ENCODE measurements around the gene MRPS18A.

MRPS18A gene

DNA sequence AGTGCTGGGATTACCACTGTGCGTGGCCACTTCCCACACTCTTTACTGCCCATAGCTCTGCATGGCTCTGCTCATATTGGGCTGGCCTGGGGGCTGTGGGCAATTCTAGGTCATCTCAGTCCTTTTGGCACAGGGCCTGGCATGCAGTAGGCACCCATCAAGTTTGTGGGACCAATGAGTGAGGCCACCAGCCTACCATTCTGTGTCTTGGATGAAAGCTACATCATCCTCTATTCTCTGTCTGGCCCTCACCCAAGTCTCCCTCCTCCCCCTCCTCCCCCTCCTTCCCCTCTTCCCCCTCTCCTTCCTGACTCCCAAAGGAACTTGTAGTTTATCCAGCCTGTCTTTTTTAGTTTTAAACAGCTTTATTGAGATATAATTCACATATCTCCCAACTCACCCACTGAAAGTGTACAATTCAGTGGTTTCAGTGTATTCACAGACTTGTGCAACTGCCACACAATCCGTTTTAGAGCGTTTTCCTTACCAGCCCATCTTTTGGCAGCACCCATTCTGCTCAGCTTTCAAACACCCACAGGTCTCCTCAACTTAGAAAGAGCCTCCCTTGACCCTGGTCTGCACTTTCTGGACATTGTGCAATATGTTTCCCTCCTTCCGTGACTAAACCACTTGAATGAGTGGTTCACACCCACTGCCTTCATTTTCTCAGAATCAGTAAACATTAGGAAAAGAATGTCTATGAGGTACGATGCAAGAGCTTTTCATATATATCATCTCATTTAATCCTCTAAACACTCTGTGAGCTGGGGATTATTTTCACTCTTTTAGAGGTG lies 21.5 kb upstream of the MRPS18A start:
- Histone ChIP-seq H3K4me3 (ENCODE audit: low read length, poor library complexity, severe bottlenecking) (no peak overlapping the region), H3K27me3 (ENCODE audit: insufficient read depth, low read length, poor library complexity, severe bottlenecking) (no peaks in the 10 kb centered on the region), H3F3A (ENCODE audit: low read depth) (no peaks in the 10 kb centered on the region), H3K79me2 (ENCODE audit: insufficient read depth, low read length) (no peaks in the 10 kb centered on the region), H4K20me1 (ENCODE audit: insufficient read depth, low read length, poor library complexity, severe bottlenecking) (no peaks in the 10 kb centered on the region), H3K9me2 (replicated peaks; ENCODE audit: low read depth, low read length) (no peaks in the 10 kb centered on the region), H3K9me3 (ENCODE audit: insufficient read depth, low read depth, low read length) (no peaks in the 10 kb centered on the region), H2AFZ (ENCODE audit: low read length) (no peak overlapping the region), H3K9ac (ENCODE audit: low read depth, low read length, poor library complexity, severe bottlenecking) (no peak overlapping the region), H3K4me2 (ENCODE audit: low read depth, low read length, poor library complexity, severe bottlenecking) (no peak overlapping the region), H3K36me3 (ENCODE audit: insufficient read depth, low read length) (no peaks in the 10 kb centered on the region), H3K4me1 (ENCODE audit: insufficient read depth, low read length, poor library complexity, severe bottlenecking) (no peaks in the 10 kb centered on the region)
- no peak for TF ChIP-seq EZH2phosphoT487 (IDR thresholded peaks at IDR 0.05; ENCODE audit: borderline replicate concordance)
- TF ChIP-seq, protein P1, sequence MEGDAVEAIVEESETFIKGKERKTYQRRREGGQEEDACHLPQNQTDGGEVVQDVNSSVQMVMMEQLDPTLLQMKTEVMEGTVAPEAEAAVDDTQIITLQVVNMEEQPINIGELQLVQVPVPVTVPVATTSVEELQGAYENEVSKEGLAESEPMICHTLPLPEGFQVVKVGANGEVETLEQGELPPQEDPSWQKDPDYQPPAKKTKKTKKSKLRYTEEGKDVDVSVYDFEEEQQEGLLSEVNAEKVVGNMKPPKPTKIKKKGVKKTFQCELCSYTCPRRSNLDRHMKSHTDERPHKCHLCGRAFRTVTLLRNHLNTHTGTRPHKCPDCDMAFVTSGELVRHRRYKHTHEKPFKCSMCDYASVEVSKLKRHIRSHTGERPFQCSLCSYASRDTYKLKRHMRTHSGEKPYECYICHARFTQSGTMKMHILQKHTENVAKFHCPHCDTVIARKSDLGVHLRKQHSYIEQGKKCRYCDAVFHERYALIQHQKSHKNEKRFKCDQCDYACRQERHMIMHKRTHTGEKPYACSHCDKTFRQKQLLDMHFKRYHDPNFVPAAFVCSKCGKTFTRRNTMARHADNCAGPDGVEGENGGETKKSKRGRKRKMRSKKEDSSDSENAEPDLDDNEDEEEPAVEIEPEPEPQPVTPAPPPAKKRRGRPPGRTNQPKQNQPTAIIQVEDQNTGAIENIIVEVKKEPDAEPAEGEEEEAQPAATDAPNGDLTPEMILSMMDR (conservative IDR thresholded peaks at IDR 0.05; ENCODE audit: low read length) = no peak

DNA sequence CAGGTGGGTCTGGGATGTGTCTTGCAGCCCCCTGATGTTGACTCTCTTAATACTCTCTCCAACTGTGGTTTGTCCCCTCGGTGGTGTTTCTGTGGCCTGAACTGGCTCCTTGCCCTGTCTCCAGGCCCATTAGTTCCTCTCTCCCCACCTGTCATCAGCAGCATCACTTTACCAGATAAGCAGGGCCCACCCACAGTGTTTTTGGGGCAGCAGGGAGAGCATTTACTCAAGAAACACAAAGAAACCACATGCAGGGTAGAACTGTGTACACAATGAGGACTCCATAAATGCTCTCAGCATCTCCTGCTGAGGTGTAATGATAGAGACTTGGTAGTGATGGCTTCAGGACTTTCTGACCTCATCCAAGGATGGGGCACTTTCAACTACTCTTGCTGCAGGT lies 20.2 kb upstream of the MRPS18A start:
- Histone ChIP-seq H3K9me2 (replicated peaks; ENCODE audit: low read depth, low read length) (no peaks in the 10 kb centered on the region), H3K4me3 (ENCODE audit: low read length, poor library complexity, severe bottlenecking) (no peak overlapping the region), H3K9me3 (ENCODE audit: insufficient read depth, low read depth, low read length) (no peaks in the 10 kb centered on the region), H2AFZ (ENCODE audit: low read length) (no peak overlapping the region), H4K20me1 (ENCODE audit: insufficient read depth, low read length, poor library complexity, severe bottlenecking) (no peaks in the 10 kb centered on the region), H3F3A (ENCODE audit: low read depth) (no peaks in the 10 kb centered on the region), H3K79me2 (ENCODE audit: insufficient read depth, low read length) (no peaks in the 10 kb centered on the region), H3K4me1 (ENCODE audit: insufficient read depth, low read length, poor library complexity, severe bottlenecking) (no peaks in the 10 kb centered on the region), H3K36me3 (ENCODE audit: insufficient read depth, low read length) (no peaks in the 10 kb centered on the region), H3K4me2 (ENCODE audit: low read depth, low read length, poor library complexity, severe bottlenecking) (no peak overlapping the region), H3K9ac (ENCODE audit: low read depth, low read length, poor library complexity, severe bottlenecking) (no peak overlapping the region), H3K27me3 (ENCODE audit: insufficient read depth, low read length, poor library complexity, severe bottlenecking) (no peaks in the 10 kb centered on the region)
- TF ChIP-seq EZH2phosphoT487 (IDR thresholded peaks at IDR 0.05; ENCODE audit: borderline replicate concordance) = no peak
- TF ChIP-seq, protein P1 (conservative IDR thresholded peaks at IDR 0.05; ENCODE audit: low read length) = no peak

DNA sequence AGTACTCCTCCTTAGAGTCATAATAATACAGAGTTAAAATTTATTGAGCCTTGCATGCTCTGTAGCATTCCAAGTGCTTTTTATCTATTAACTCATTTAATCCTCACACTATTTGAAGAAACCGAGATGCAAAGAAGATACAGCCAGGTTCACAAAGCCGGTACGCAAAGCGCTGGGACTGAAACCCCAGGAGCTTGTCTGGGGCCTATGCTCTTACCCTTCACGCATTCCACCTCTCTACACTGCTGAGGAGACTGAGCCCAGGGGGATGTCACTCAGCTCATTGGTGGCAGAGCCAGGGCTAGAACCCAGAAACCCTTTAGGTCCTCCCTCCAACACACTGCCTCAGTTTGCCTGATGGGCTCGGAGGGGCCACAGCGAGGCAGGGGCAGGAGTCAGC lies 19.7 kb upstream of the MRPS18A start:
- Histone ChIP-seq H3K4me3 (ENCODE audit: low read length, poor library complexity, severe bottlenecking) (no peak overlapping the region), H3K9ac (ENCODE audit: low read depth, low read length, poor library complexity, severe bottlenecking) (no peak overlapping the region), H3K9me3 (ENCODE audit: insufficient read depth, low read depth, low read length) (no peaks in the 10 kb centered on the region), H3K4me2 (ENCODE audit: low read depth, low read length, poor library complexity, severe bottlenecking) (no peak overlapping the region), H3K36me3 (ENCODE audit: insufficient read depth, low read length) (no peaks in the 10 kb centered on the region), H2AFZ (ENCODE audit: low read length) (no peak overlapping the region), H3K79me2 (ENCODE audit: insufficient read depth, low read length) (no peaks in the 10 kb centered on the region), H3F3A (ENCODE audit: low read depth) (no peaks in the 10 kb centered on the region), H3K4me1 (ENCODE audit: insufficient read depth, low read length, poor library complexity, severe bottlenecking) (no peaks in the 10 kb centered on the region), H3K9me2 (replicated peaks; ENCODE audit: low read depth, low read length) (no peaks in the 10 kb centered on the region), H3K27me3 (ENCODE audit: insufficient read depth, low read length, poor library complexity, severe bottlenecking) (no peaks in the 10 kb centered on the region), H4K20me1 (ENCODE audit: insufficient read depth, low read length, poor library complexity, severe bottlenecking) (no peaks in the 10 kb centered on the region)
- no peak for TF ChIP-seq EZH2phosphoT487 (IDR thresholded peaks at IDR 0.05; ENCODE audit: borderline replicate concordance)
- TF ChIP-seq, protein P1 (conservative IDR thresholded peaks at IDR 0.05; ENCODE audit: low read length) = no peak

All from Loucy (cell line).